ENCODE results near the gene WASF2. TPM values are rescaled to one million over a fixed set of nuclear protein-coding genes. Genes with fewer than 3 reads are reported as not detected.

WASF2 gene
- total and polyA plus RNA-seq, 12 donors, result 17.4 to 159 (median 60.9) TPM

GRCh38 chr1:27515626-27516025, 25.7 kb upstream of the WASF2 start:
- H3K27ac ChIP-seq, result no peak overlapping the region

GRCh38 chr1:27513958-27514357, 24.0 kb upstream of the WASF2 start:
- Histone ChIP-seq H3K4me1 (replicated peaks in 1 of 2) (peaks cover 0 to 17% of the 10 kb centered on the region in 2 donors), H3K27ac (peak overlapping the region in 2 of 5 donors; percentile 24 to 34), H3K9me3 (replicated peaks in 1 of 3) (no peaks in the 10 kb centered on the region), H3K27me3 (no peaks in the 10 kb centered on the region), H3K4me3 (no peak overlapping the region), H3K36me3 (replicated peaks in 1 of 2) (no peaks in the 10 kb centered on the region)
- 43 to 64% (median 56%) methylated on average over 6 to 7 of the region's 7 CpGs for WGBS, 4 donors
- intact Hi-C loops (cut with DNase I), result no loop called here
- DNase-seq, result peak in 1 of 7 donors; percentile 42
- TF ChIP-seq POLR2A (IDR thresholded peaks at IDR 0.05), result no peak
- no peak for TF ChIP-seq CTCF (IDR thresholded peaks at IDR 0.05)

More at GRCh38 chr1:27515626-27516025, 25.7 kb upstream of the WASF2 start:
- Histone ChIP-seq H3K9me3 (replicated peaks in 1 of 3) (no peaks in the 10 kb centered on the region), H3K27me3 (no peaks in the 10 kb centered on the region), H3K4me1 (replicated peaks in 1 of 2) (peaks cover 8 to 33% of the 10 kb centered on the region in 2 donors), H3K36me3 (replicated peaks in 1 of 2) (no peaks in the 10 kb centered on the region), H3K4me3 (no peak overlapping the region)
- TF ChIP-seq POLR2A (IDR thresholded peaks at IDR 0.05), result no peak
- intact Hi-C loops (cut with DNase I), result no loop called here
- WGBS, 4 donors, result 73 to 87% (median 79%) methylated on average over 3 of the region's 3 CpGs
- no peak for DNase-seq

GRCh38 chr1:27513528-27513927, 23.6 kb upstream of the WASF2 start:
- WGBS, 4 donors, result 52 to 64% (median 60%) methylated on average over 5 of the region's 5 CpGs
- TF ChIP-seq CTCF (IDR thresholded peaks at IDR 0.05), result no peak
- TF ChIP-seq POLR2A (IDR thresholded peaks at IDR 0.05), result no peak
- peaks cover 0 to 12% of the 10 kb centered on the region in 2 donors for H3K4me1 ChIP-seq (replicated peaks in 1 of 2)

GRCh38 chr1:27509127-27510080, 19.4 kb upstream of the WASF2 start:
- Histone ChIP-seq H3K27ac (no peak overlapping the region), H3K4me1 (replicated peaks in 1 of 2) (peaks cover 13 to 14% of the 10 kb centered on the region in 2 donors), H3K9me3 (replicated peaks in 1 of 3) (no peaks in the 10 kb centered on the region), H3K4me3 (no peak overlapping the region), H3K27me3 (no peaks in the 10 kb centered on the region), H3K36me3 (replicated peaks in 1 of 2) (no peaks in the 10 kb centered on the region)
- TF ChIP-seq POLR2A (IDR thresholded peaks at IDR 0.05) (no peak), CTCF (IDR thresholded peaks at IDR 0.05) (no peak)
- no peak for DNase-seq
- intact Hi-C loops (cut with DNase I), result no loop called here
- 88 to 92% (median 89%) methylated on average over 8 to 9 of the region's 9 CpGs for WGBS, 4 donors

More at GRCh38 chr1:27513528-27513927, 23.6 kb upstream of the WASF2 start:
- intact Hi-C loops (cut with DNase I), result no loop called here
- Histone ChIP-seq H3K36me3 (replicated peaks in 1 of 2) (no peaks in the 10 kb centered on the region), H3K9me3 (replicated peaks in 1 of 3) (no peaks in the 10 kb centered on the region), H3K4me3 (no peak overlapping the region), H3K27me3 (no peaks in the 10 kb centered on the region), H3K27ac (peak overlapping the region in 2 of 5 donors; percentile 24 to 34)
- peak in 1 of 7 donors; percentile 29 for DNase-seq
